Activated naive CD8-positive, alpha-beta T cell treated with anti-CD3 and anti-CD28 coated beads, Interleukin-2, amount 50 U/mL, for 24 hours (primary cell): Measurements from ENCODE around the gene CNNM1.

Source experiments
- ATAC-seq: fragments of 150-1000 bp; cut with Tn5 transposase; one replicate; pipeline ENCODE4 v1.10.0; 2021
- DNase-seq: peaks from one replicate; pipeline ENCODE4 v3.0.0; 2021
- H3K27ac Mint-ChIP-seq: one replicate; pipeline ENCODE4 v1.8.0; 2021; ENCODE audit warnings: mild to moderate bottlenecking, mixed read lengths
- H3K27me3 Mint-ChIP-seq: one replicate; pipeline ENCODE4 v1.8.0; 2021; ENCODE audit warnings: mixed read lengths
- H3K36me3 Mint-ChIP-seq: one replicate; pipeline ENCODE4 v1.8.0; 2021; ENCODE audit warnings: low read depth, mixed read lengths
- H3K4me1 Mint-ChIP-seq: one replicate; pipeline ENCODE4 v1.8.0; 2021; ENCODE audit warnings: mixed read lengths
- H3K4me3 Mint-ChIP-seq: one replicate; pipeline ENCODE4 v1.8.0; 2021; ENCODE audit warnings: mild to moderate bottlenecking, moderate library complexity, mixed read lengths
- H3K9me3 Mint-ChIP-seq: one replicate; pipeline ENCODE4 v1.8.0; 2021; ENCODE audit warnings: mixed read lengths

The CNNM1 gene

GRCh38 chr10:99325281-99325680 lies 3.9 kb upstream of the CNNM1 start:
- Mint-ChIP-seq H3K27ac (no peak overlapping the region), H3K4me3 (no peak overlapping the region), H3K36me3 (peaks cover 2% of the 10 kb centered on the region), H3K4me1 (peaks cover 2% of the 10 kb centered on the region), H3K9me3 (no peaks in the 10 kb centered on the region), H3K27me3 (peaks cover 31% of the 10 kb centered on the region)
- no peak for DNase-seq
- no peak for ATAC-seq

GRCh38 chr10:99326871-99327270 lies 2.3 kb upstream of the CNNM1 start:
- H3K36me3 Mint-ChIP-seq = peaks cover 2% of the 10 kb centered on the region
- no peaks in the 10 kb centered on the region for H3K9me3 Mint-ChIP-seq
- no peak overlapping the region for H3K4me3 Mint-ChIP-seq
- H3K4me1 Mint-ChIP-seq = peaks cover 5% of the 10 kb centered on the region
- no peak overlapping the region for H3K27ac Mint-ChIP-seq
- peaks cover 41% of the 10 kb centered on the region for H3K27me3 Mint-ChIP-seq
- DNase-seq = no peak
- no peak for ATAC-seq

- H3K4me3 Mint-ChIP-seq = peak overlapping the region; percentile 59
- H3K4me1 Mint-ChIP-seq = peaks cover 5% of the 10 kb centered on the region
Observed at GRCh38 chr10:99328579-99329303, 415 bp upstream of the CNNM1 start.

GRCh38 chr10:99329554-99330346 lies 594 bp downstream of the CNNM1 start:
- Mint-ChIP-seq H3K27me3 (peaks cover 41% of the 10 kb centered on the region), H3K36me3 (peaks cover 2% of the 10 kb centered on the region), H3K4me1 (peaks cover 5% of the 10 kb centered on the region), H3K4me3 (peak overlapping the region; percentile 7), H3K9me3 (no peaks in the 10 kb centered on the region), H3K27ac (no peak overlapping the region)
- ATAC-seq (peak; percentile 44), DNase-seq (peak; percentile 8)

More at GRCh38 chr10:99328579-99329303, 415 bp upstream of the CNNM1 start:
- Mint-ChIP-seq H3K9me3 (no peaks in the 10 kb centered on the region), H3K27me3 (peaks cover 41% of the 10 kb centered on the region), H3K36me3 (peaks cover 2% of the 10 kb centered on the region), H3K27ac (no peak overlapping the region)
- DNase-seq = no peak
- ATAC-seq = no peak

- H3K4me1 Mint-ChIP-seq = peaks cover 5% of the 10 kb centered on the region
- no peaks in the 10 kb centered on the region for H3K9me3 Mint-ChIP-seq
- no peak overlapping the region for H3K27ac Mint-ChIP-seq
- ATAC-seq (peak; percentile 18), DNase-seq (peak; percentile 1)
- peaks cover 2% of the 10 kb centered on the region for H3K36me3 Mint-ChIP-seq
- H3K4me3 Mint-ChIP-seq = peak overlapping the region; percentile 7
- peaks cover 41% of the 10 kb centered on the region for H3K27me3 Mint-ChIP-seq
Observed at GRCh38 chr10:99330347-99330924, 1.3 kb downstream of the CNNM1 start.

- no peak for DNase-seq
- Mint-ChIP-seq H3K4me1 (peaks cover 5% of the 10 kb centered on the region), H3K27me3 (peaks cover 39% of the 10 kb centered on the region), H3K9me3 (no peaks in the 10 kb centered on the region), H3K4me3 (peak overlapping the region; percentile 7), H3K36me3 (peaks cover 2% of the 10 kb centered on the region), H3K27ac (no peak overlapping the region)
- ATAC-seq = no peak
Observed at GRCh38 chr10:99331207-99331803, 2.1 kb downstream of the CNNM1 start.

- no peak for DNase-seq
- Mint-ChIP-seq H3K4me1 (no peaks in the 10 kb centered on the region), H3K36me3 (no peaks in the 10 kb centered on the region), H3K27me3 (peaks cover 7% of the 10 kb centered on the region), H3K9me3 (no peaks in the 10 kb centered on the region), H3K27ac (no peak overlapping the region), H3K4me3 (no peak overlapping the region)
- no peak for ATAC-seq
Observed at GRCh38 chr10:99337311-99337811, 8.2 kb downstream of the CNNM1 start.

- no peaks in the 10 kb centered on the region for H3K36me3 Mint-ChIP-seq
- no peak overlapping the region for H3K4me3 Mint-ChIP-seq
- no peak for DNase-seq
- no peak for ATAC-seq
- peaks cover 4% of the 10 kb centered on the region for H3K27me3 Mint-ChIP-seq
- no peaks in the 10 kb centered on the region for H3K9me3 Mint-ChIP-seq
- no peak overlapping the region for H3K27ac Mint-ChIP-seq
- H3K4me1 Mint-ChIP-seq = no peaks in the 10 kb centered on the region
Observed at GRCh38 chr10:99337901-99338300, 8.7 kb downstream of the CNNM1 start.

GRCh38 chr10:99339077-99339476 lies 9.9 kb downstream of the CNNM1 start:
- ATAC-seq (no peak), DNase-seq (no peak)
- H3K27me3 Mint-ChIP-seq = peaks cover 2% of the 10 kb centered on the region
- H3K9me3 Mint-ChIP-seq = no peaks in the 10 kb centered on the region
- H3K4me3 Mint-ChIP-seq = no peak overlapping the region
- H3K4me1 Mint-ChIP-seq = no peaks in the 10 kb centered on the region
- H3K27ac Mint-ChIP-seq = no peak overlapping the region
- no peaks in the 10 kb centered on the region for H3K36me3 Mint-ChIP-seq

- ATAC-seq (no peak), DNase-seq (no peak)
- no peak overlapping the region for H3K27ac Mint-ChIP-seq
- H3K27me3 Mint-ChIP-seq = peaks cover 2% of the 10 kb centered on the region
- no peaks in the 10 kb centered on the region for H3K36me3 Mint-ChIP-seq
- H3K4me3 Mint-ChIP-seq = no peak overlapping the region
- H3K4me1 Mint-ChIP-seq = no peaks in the 10 kb centered on the region
- no peaks in the 10 kb centered on the region for H3K9me3 Mint-ChIP-seq
Observed at GRCh38 chr10:99339563-99340047, 10.4 kb downstream of the CNNM1 start.

- Mint-ChIP-seq H3K36me3 (no peaks in the 10 kb centered on the region), H3K9me3 (no peaks in the 10 kb centered on the region), H3K4me3 (no peak overlapping the region), H3K27me3 (peaks cover 2% of the 10 kb centered on the region), H3K4me1 (no peaks in the 10 kb centered on the region), H3K27ac (no peak overlapping the region)
- DNase-seq = no peak
- no peak for ATAC-seq
Observed at GRCh38 chr10:99340650-99341049, 11.5 kb downstream of the CNNM1 start.

GRCh38 chr10:99341248-99341647 lies 12.1 kb downstream of the CNNM1 start:
- no peaks in the 10 kb centered on the region for H3K4me1 Mint-ChIP-seq
- H3K36me3 Mint-ChIP-seq = no peaks in the 10 kb centered on the region
- DNase-seq (no peak), ATAC-seq (no peak)
- no peaks in the 10 kb centered on the region for H3K9me3 Mint-ChIP-seq
- no peak overlapping the region for H3K4me3 Mint-ChIP-seq
- H3K27me3 Mint-ChIP-seq = peaks cover 2% of the 10 kb centered on the region
- no peak overlapping the region for H3K27ac Mint-ChIP-seq

GRCh38 chr10:99341860-99342490 lies 12.8 kb downstream of the CNNM1 start:
- Mint-ChIP-seq H3K27me3 (peaks cover 2% of the 10 kb centered on the region), H3K9me3 (no peaks in the 10 kb centered on the region), H3K4me3 (no peak overlapping the region), H3K27ac (no peak overlapping the region), H3K36me3 (no peaks in the 10 kb centered on the region), H3K4me1 (no peaks in the 10 kb centered on the region)
- ATAC-seq (no peak), DNase-seq (no peak)

- no peaks in the 10 kb centered on the region for H3K4me1 Mint-ChIP-seq
- no peak for DNase-seq
- H3K9me3 Mint-ChIP-seq = no peaks in the 10 kb centered on the region
- peaks cover 4% of the 10 kb centered on the region for H3K27me3 Mint-ChIP-seq
- H3K27ac Mint-ChIP-seq = no peak overlapping the region
- ATAC-seq = no peak
- no peak overlapping the region for H3K4me3 Mint-ChIP-seq
- no peaks in the 10 kb centered on the region for H3K36me3 Mint-ChIP-seq
Observed at GRCh38 chr10:99343262-99343661, 14.1 kb downstream of the CNNM1 start.
